HL-60 (cell line): ENCODE measurements around the gene LHFPL6.

Experiments used
- POLR2AphosphoS5 ChIP-seq: IDR thresholded peaks from 2 replicates; pipeline ENCODE4 v1.6.1; 2012; ENCODE audit warnings: low read depth
- SPI1 ChIP-seq: IDR thresholded peaks from 2 replicates; pipeline ENCODE4 v1.6.1; 2012; ENCODE audit warnings: low read depth, mild to moderate bottlenecking, borderline replicate concordance
- TF ChIP-seq, protein P1 (sequence below): IDR thresholded peaks from one replicate; pipeline ENCODE4 v1.5.1; 2011; ENCODE audit warnings: low read length, control low read depth, inconsistent platforms; ENCODE audit not compliant: insufficient read depth

DNA sequence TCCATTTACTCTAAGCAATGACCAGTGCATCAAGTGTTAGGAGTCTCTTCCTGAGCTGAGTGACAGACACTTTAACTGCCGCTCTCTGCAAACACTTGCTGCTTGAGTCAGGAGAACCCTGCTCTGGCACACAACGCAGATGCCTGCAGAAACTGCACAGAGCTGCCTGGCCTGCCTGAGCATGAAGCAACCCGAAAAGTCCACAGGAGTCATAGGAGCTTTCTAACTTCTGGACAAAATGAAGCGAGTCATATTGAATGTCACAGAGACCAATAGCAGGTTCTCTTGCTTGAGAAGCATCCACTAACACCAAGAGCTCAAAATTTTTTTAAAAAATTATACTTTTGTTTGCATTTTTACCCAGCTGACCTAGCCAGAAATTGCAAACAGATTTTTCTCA lies 232.4 kb downstream of the LHFPL6 start:
- no peak for TF ChIP-seq POLR2AphosphoS5
- TF ChIP-seq, protein P1, sequence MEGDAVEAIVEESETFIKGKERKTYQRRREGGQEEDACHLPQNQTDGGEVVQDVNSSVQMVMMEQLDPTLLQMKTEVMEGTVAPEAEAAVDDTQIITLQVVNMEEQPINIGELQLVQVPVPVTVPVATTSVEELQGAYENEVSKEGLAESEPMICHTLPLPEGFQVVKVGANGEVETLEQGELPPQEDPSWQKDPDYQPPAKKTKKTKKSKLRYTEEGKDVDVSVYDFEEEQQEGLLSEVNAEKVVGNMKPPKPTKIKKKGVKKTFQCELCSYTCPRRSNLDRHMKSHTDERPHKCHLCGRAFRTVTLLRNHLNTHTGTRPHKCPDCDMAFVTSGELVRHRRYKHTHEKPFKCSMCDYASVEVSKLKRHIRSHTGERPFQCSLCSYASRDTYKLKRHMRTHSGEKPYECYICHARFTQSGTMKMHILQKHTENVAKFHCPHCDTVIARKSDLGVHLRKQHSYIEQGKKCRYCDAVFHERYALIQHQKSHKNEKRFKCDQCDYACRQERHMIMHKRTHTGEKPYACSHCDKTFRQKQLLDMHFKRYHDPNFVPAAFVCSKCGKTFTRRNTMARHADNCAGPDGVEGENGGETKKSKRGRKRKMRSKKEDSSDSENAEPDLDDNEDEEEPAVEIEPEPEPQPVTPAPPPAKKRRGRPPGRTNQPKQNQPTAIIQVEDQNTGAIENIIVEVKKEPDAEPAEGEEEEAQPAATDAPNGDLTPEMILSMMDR, result no peak
- TF ChIP-seq SPI1, result no peak
